ENCODE measurements around the gene TMEM132D.

TMEM132D gene

GRCh38 chr12:129746318-129746717 is 157.5 kb downstream of the TMEM132D start:
- Histone ChIP-seq H3K27me3 (ENCODE audit: control insufficient read depth, insufficient read depth, low read length) (no peaks in the 10 kb centered on the region), H3K27ac (ENCODE audit: low read depth, low read length) (no peak overlapping the region), H3K4me1 (ENCODE audit: control insufficient read depth, insufficient read depth, low read length) (no peaks in the 10 kb centered on the region; the same call in 1 of the 2 replicates), H3K9ac (ENCODE audit: low read depth, low read length) (no peak overlapping the region), H3K4me3 (ENCODE audit: low read depth, low read length) (no peak overlapping the region), H3K9me3 (ENCODE audit: control insufficient read depth, insufficient read depth, low read length) (peaks cover 4% of the 10 kb centered on the region; the same call in 1 of the 2 replicates), H3K36me3 (ENCODE audit: control insufficient read depth, insufficient read depth, low read length) (no peaks in the 10 kb centered on the region)

GRCh38 chr12:129729170-129729569 is 174.7 kb downstream of the TMEM132D start:
- no peaks in the 10 kb centered on the region for H3K27me3 ChIP-seq (ENCODE audit: control insufficient read depth, insufficient read depth, low read length)
- no peak overlapping the region for H3K27ac ChIP-seq (ENCODE audit: low read depth, low read length)
- H3K4me3 ChIP-seq (ENCODE audit: low read depth, low read length), result no peak overlapping the region
- no peaks in the 10 kb centered on the region for H3K36me3 ChIP-seq (ENCODE audit: control insufficient read depth, insufficient read depth, low read length)
- H3K4me1 ChIP-seq (ENCODE audit: control insufficient read depth, insufficient read depth, low read length), result peaks cover 9% of the 10 kb centered on the region
- H3K9ac ChIP-seq (ENCODE audit: low read depth, low read length), result no peak overlapping the region
- H3K9me3 ChIP-seq (ENCODE audit: control insufficient read depth, insufficient read depth, low read length), result no peaks in the 10 kb centered on the region

GRCh38 chr12:129727100-129727499 is 176.7 kb downstream of the TMEM132D start:
- peaks cover 3% of the 10 kb centered on the region; the same call in 1 of the 2 replicates for H3K4me1 ChIP-seq (ENCODE audit: control insufficient read depth, insufficient read depth, low read length)
- no peak overlapping the region for H3K9ac ChIP-seq (ENCODE audit: low read depth, low read length)
- H3K36me3 ChIP-seq (ENCODE audit: control insufficient read depth, insufficient read depth, low read length), result no peaks in the 10 kb centered on the region
- no peaks in the 10 kb centered on the region for H3K27me3 ChIP-seq (ENCODE audit: control insufficient read depth, insufficient read depth, low read length)
- H3K4me3 ChIP-seq (ENCODE audit: low read depth, low read length), result no peak overlapping the region
- no peaks in the 10 kb centered on the region for H3K9me3 ChIP-seq (ENCODE audit: control insufficient read depth, insufficient read depth, low read length)
- no peak overlapping the region for H3K27ac ChIP-seq (ENCODE audit: low read depth, low read length)

GRCh38 chr12:129723260-129723659 is 180.6 kb downstream of the TMEM132D start:
- no peak overlapping the region for H3K9ac ChIP-seq (ENCODE audit: low read depth, low read length)
- H3K4me3 ChIP-seq (ENCODE audit: low read depth, low read length), result no peak overlapping the region
- H3K27ac ChIP-seq (ENCODE audit: low read depth, low read length), result no peak overlapping the region
- H3K36me3 ChIP-seq (ENCODE audit: control insufficient read depth, insufficient read depth, low read length), result no peaks in the 10 kb centered on the region
- peaks cover 10% of the 10 kb centered on the region for H3K4me1 ChIP-seq (ENCODE audit: control insufficient read depth, insufficient read depth, low read length)
- no peaks in the 10 kb centered on the region for H3K27me3 ChIP-seq (ENCODE audit: control insufficient read depth, insufficient read depth, low read length)
- H3K9me3 ChIP-seq (ENCODE audit: control insufficient read depth, insufficient read depth, low read length), result no peaks in the 10 kb centered on the region

- H3K36me3 ChIP-seq (ENCODE audit: control insufficient read depth, insufficient read depth, low read length), result 0 out of 2 replicates have a peak, but pooled peaks cover 3% of the 10 kb centered on the region
- H3K9ac ChIP-seq (ENCODE audit: low read depth, low read length), result no peak overlapping the region
- H3K9me3 ChIP-seq (ENCODE audit: control insufficient read depth, insufficient read depth, low read length), result no peaks in the 10 kb centered on the region
- peaks cover 10% of the 10 kb centered on the region for H3K4me1 ChIP-seq (ENCODE audit: control insufficient read depth, insufficient read depth, low read length)
- H3K27me3 ChIP-seq (ENCODE audit: control insufficient read depth, insufficient read depth, low read length), result no peaks in the 10 kb centered on the region
- no peak overlapping the region for H3K4me3 ChIP-seq (ENCODE audit: low read depth, low read length)
- H3K27ac ChIP-seq (ENCODE audit: low read depth, low read length), result no peak overlapping the region
Observed at GRCh38 chr12:129720618-129721017, 183.2 kb downstream of the TMEM132D start.

- Histone ChIP-seq H3K4me1 (ENCODE audit: control insufficient read depth, insufficient read depth, low read length) (peaks cover 10% of the 10 kb centered on the region), H3K4me3 (ENCODE audit: low read depth, low read length) (no peak overlapping the region), H3K9ac (ENCODE audit: low read depth, low read length) (no peak overlapping the region), H3K9me3 (ENCODE audit: control insufficient read depth, insufficient read depth, low read length) (no peaks in the 10 kb centered on the region), H3K27ac (ENCODE audit: low read depth, low read length) (peak overlapping the region; percentile 15), H3K36me3 (ENCODE audit: control insufficient read depth, insufficient read depth, low read length) (0 out of 2 replicates have a peak, but pooled peaks cover 3% of the 10 kb centered on the region), H3K27me3 (ENCODE audit: control insufficient read depth, insufficient read depth, low read length) (no peaks in the 10 kb centered on the region)
Observed at GRCh38 chr12:129719416-129719815, 184.4 kb downstream of the TMEM132D start.

DNA sequence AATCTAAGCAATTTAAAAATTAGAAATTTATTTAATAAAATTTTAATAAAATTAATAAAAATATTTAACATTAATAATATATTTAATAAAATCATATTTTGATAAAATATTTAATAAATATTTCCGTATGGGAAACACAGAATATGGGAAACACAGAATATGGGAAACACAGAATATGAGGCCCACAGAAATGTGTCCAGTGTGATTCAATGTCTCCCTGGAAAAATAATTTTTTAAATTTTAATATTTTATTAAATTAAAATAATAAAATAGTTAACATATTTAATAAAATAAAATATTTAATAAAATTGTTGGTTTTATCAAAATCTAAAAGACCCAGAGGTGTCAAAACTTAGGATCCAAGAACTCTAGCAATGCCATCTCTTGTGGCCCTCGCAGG is 186.4 kb downstream of the TMEM132D start:
- Histone ChIP-seq H3K4me1 (ENCODE audit: control insufficient read depth, insufficient read depth, low read length) (peaks cover 10% of the 10 kb centered on the region), H3K27ac (ENCODE audit: low read depth, low read length) (no peak overlapping the region), H3K27me3 (ENCODE audit: control insufficient read depth, insufficient read depth, low read length) (no peaks in the 10 kb centered on the region), H3K4me3 (ENCODE audit: low read depth, low read length) (no peak overlapping the region), H3K9ac (ENCODE audit: low read depth, low read length) (no peak overlapping the region), H3K9me3 (ENCODE audit: control insufficient read depth, insufficient read depth, low read length) (no peaks in the 10 kb centered on the region), H3K36me3 (ENCODE audit: control insufficient read depth, insufficient read depth, low read length) (0 out of 2 replicates have a peak, but pooled peaks cover 3% of the 10 kb centered on the region)

GRCh38 chr12:129716825-129717224 is 187.0 kb downstream of the TMEM132D start:
- H3K27me3 ChIP-seq (ENCODE audit: control insufficient read depth, insufficient read depth, low read length), result no peaks in the 10 kb centered on the region
- no peaks in the 10 kb centered on the region for H3K9me3 ChIP-seq (ENCODE audit: control insufficient read depth, insufficient read depth, low read length)
- H3K36me3 ChIP-seq (ENCODE audit: control insufficient read depth, insufficient read depth, low read length), result 0 out of 2 replicates have a peak, but pooled peaks cover 3% of the 10 kb centered on the region
- H3K4me3 ChIP-seq (ENCODE audit: low read depth, low read length), result no peak overlapping the region
- peaks cover 10% of the 10 kb centered on the region for H3K4me1 ChIP-seq (ENCODE audit: control insufficient read depth, insufficient read depth, low read length)
- no peak overlapping the region for H3K9ac ChIP-seq (ENCODE audit: low read depth, low read length)
- no peak overlapping the region for H3K27ac ChIP-seq (ENCODE audit: low read depth, low read length)

- Histone ChIP-seq H3K4me1 (ENCODE audit: control insufficient read depth, insufficient read depth, low read length) (peaks cover 9% of the 10 kb centered on the region), H3K4me3 (ENCODE audit: low read depth, low read length) (no peak overlapping the region), H3K36me3 (ENCODE audit: control insufficient read depth, insufficient read depth, low read length) (no peaks in the 10 kb centered on the region), H3K9me3 (ENCODE audit: control insufficient read depth, insufficient read depth, low read length) (peaks cover 7% of the 10 kb centered on the region), H3K27me3 (ENCODE audit: control insufficient read depth, insufficient read depth, low read length) (no peaks in the 10 kb centered on the region), H3K27ac (ENCODE audit: low read depth, low read length) (no peak overlapping the region), H3K9ac (ENCODE audit: low read depth, low read length) (no peak overlapping the region)
Observed at GRCh38 chr12:129706716-129707115, 197.1 kb downstream of the TMEM132D start.

- Histone ChIP-seq H3K9ac (ENCODE audit: low read depth, low read length) (no peak overlapping the region), H3K9me3 (ENCODE audit: control insufficient read depth, insufficient read depth, low read length) (peaks cover 7% of the 10 kb centered on the region), H3K4me1 (ENCODE audit: control insufficient read depth, insufficient read depth, low read length) (peaks cover 9% of the 10 kb centered on the region), H3K4me3 (ENCODE audit: low read depth, low read length) (no peak overlapping the region; the same call in 1 of the 2 replicates), H3K27ac (ENCODE audit: low read depth, low read length) (no peak overlapping the region), H3K36me3 (ENCODE audit: control insufficient read depth, insufficient read depth, low read length) (no peaks in the 10 kb centered on the region), H3K27me3 (ENCODE audit: control insufficient read depth, insufficient read depth, low read length) (no peaks in the 10 kb centered on the region)
Observed at GRCh38 chr12:129704232-129704830, 199.5 kb downstream of the TMEM132D start.

DNA sequence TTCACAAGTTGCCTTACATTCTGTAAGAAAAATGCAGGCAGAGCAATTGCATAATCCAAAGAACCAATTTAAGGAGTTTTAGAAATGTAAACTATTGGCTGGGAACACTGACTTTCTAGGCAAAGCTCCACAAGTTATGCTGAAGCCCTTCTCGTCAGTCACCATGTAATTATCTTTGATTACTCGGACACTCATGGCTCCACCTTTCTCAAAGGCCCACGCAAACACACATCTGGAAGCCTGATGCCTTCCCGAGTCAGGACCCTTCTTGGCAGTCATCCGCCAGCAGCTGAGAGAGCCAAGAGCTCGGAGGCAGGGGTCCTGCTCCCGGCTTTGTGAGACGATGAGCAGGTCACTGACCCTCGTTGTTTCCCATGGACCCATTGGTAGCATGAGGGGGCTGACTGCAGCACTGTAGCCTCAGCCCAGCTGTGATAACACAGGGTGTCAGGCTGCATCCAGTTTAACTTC is 202.2 kb downstream of the TMEM132D start:
- H3K4me1 ChIP-seq (ENCODE audit: control insufficient read depth, insufficient read depth, low read length), result peaks cover 12% of the 10 kb centered on the region
- H3K4me3 ChIP-seq (ENCODE audit: low read depth, low read length), result no peak overlapping the region
- H3K9me3 ChIP-seq (ENCODE audit: control insufficient read depth, insufficient read depth, low read length), result peaks cover 4% of the 10 kb centered on the region
- no peak overlapping the region for H3K9ac ChIP-seq (ENCODE audit: low read depth, low read length)
- H3K27ac ChIP-seq (ENCODE audit: low read depth, low read length), result no peak overlapping the region
- no peaks in the 10 kb centered on the region for H3K27me3 ChIP-seq (ENCODE audit: control insufficient read depth, insufficient read depth, low read length)
- H3K36me3 ChIP-seq (ENCODE audit: control insufficient read depth, insufficient read depth, low read length), result no peaks in the 10 kb centered on the region
